ENCODE results near the gene MFSD11.
"Not testable (repeated sequence)": the region's sequence is repeated elsewhere in the genome, so short reads cannot be mapped to it uniquely, and the experiment has no call there.

MFSD11 gene

DNA sequence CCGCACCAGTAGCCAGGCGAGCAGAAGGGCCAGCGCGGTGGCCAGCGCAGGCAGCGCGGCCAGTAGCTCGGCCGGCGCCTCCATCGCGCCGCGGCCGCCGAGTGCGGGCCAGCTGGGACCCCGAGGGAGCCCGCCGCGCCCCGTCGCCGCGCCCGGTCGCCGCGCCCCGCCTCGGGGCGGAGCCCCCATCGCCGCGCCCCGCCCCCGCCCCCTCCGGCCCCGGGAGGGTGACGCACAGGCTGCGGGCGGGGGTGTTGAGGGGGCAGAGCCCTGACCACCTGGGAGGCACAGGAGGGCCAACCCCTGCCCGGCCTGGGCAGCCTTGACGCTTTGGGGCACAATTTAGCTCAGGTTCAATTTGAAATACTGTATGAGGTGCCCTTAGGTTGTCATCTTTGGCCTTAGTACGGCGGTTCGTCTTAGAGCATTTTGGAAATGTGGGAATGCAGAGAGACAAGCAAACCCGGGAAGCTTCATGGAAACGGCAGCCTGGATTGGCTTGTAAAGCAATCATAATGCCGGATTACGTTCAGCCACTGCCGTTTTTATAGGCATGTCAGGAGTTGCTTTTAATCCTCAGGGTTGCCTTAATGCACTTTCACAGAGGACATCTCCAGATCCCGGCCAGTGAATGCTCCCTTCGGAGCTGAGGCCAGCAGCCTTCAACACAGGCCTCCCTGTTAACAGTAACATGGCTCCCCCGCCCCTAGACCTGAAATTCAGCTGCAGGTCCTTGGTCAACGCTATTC, 26.9 kb upstream of the MFSD11 start, which contains the start of gene MXRA7:
MXRA7 (minus strand) TSS at position 103 of the 749 bp plus-strand sequence; CDS start at position 84, 19 bp downstream.
- H3K4me1 ChIP-seq (ENCODE audit: insufficient read depth, low read length) = peaks cover 53% of the 10 kb centered on the region

DNA sequence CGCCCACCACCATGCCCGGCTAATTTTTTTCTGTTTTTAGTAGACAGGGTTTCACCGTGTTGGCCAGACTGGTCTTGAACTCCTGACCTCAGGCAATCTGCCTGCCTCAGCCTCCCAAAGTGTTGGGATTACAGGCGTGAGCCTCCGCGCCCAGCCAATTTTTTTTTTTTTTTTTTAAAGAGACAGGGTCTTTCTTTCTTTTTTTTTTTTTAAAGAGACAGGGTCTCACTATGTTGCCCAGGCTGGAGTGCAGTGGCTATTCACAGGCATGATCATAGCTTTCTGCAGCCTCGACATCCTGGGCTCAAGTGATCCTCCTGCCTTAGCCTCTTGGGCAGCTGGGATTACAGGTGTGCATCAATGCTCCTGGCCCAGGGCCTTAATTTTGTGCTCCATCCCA, 25.6 kb upstream of the MFSD11 start:
- not testable (repeated sequence) for H3K27ac ChIP-seq (ENCODE audit: low read depth, low read length); H3K27me3 ChIP-seq (ENCODE audit: control insufficient read depth in 1 of 2, insufficient read depth in 2 of 2, low read length in 2 of 2); H3K9ac ChIP-seq (ENCODE audit: low read length); H3K4me3 ChIP-seq (ENCODE audit: low read depth in 1 of 2, low read length in 2 of 2); H3K9me3 ChIP-seq (ENCODE audit: low read length)
- peaks cover 50% of the 10 kb centered on the region for H3K4me1 ChIP-seq (ENCODE audit: insufficient read depth, low read length)
- H3K36me3 ChIP-seq (ENCODE audit: insufficient read depth, low read length) = peaks cover 30% of the 10 kb centered on the region

More for the DNA sequence above, 26.9 kb upstream of the MFSD11 start, which contains the start of gene MXRA7:
- H3K9me3 ChIP-seq (ENCODE audit: low read length) = no peaks in the 10 kb centered on the region
- H3K4me3 ChIP-seq (ENCODE audit: low read depth in 1 of 2, low read length in 2 of 2) = peak within 1 kb of the TSS; percentile 57 to 60
- peaks cover 18% of the 10 kb centered on the region for H3K36me3 ChIP-seq (ENCODE audit: insufficient read depth, low read length)
- no peaks in the 10 kb centered on the region for H3K27me3 ChIP-seq (ENCODE audit: control insufficient read depth in 1 of 2, insufficient read depth in 2 of 2, low read length in 2 of 2)
- H3K9ac ChIP-seq (ENCODE audit: low read length) = peak within 1 kb of the TSS; percentile 91
- H3K27ac ChIP-seq (ENCODE audit: low read depth, low read length) = peak within 1 kb of the TSS; percentile 96

DNA sequence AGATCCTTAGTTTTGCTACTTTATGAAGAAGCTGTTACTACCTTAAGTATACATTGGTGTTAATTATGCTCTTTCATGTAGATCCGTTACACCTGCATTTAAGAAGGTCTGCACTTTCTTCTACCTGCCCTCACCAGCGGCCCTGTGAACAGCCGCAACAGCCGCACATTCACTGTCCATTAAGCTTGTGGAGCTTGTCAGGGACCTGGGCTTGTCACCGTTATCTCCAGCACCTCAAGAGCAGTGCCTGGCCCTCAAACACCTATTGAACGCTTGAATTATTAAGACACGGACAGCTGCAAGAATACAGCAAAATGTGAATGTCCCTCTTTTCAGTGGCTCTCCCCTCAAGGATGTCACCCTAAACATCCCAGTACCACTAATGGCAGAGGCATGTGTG, 24.2 kb upstream of the MFSD11 start:
- Histone ChIP-seq H3K27ac (ENCODE audit: low read depth, low read length) (no peak overlapping the region), H3K4me3 (ENCODE audit: low read depth in 1 of 2, low read length in 2 of 2) (no peak overlapping the region), H3K4me1 (ENCODE audit: insufficient read depth, low read length) (peaks cover 35% of the 10 kb centered on the region), H3K9me3 (ENCODE audit: low read length) (no peaks in the 10 kb centered on the region), H3K27me3 (ENCODE audit: control insufficient read depth in 1 of 2, insufficient read depth in 2 of 2, low read length in 2 of 2) (no peaks in the 10 kb centered on the region), H3K9ac (ENCODE audit: low read length) (no peak overlapping the region), H3K36me3 (ENCODE audit: insufficient read depth, low read length) (peaks cover 40% of the 10 kb centered on the region)

DNA sequence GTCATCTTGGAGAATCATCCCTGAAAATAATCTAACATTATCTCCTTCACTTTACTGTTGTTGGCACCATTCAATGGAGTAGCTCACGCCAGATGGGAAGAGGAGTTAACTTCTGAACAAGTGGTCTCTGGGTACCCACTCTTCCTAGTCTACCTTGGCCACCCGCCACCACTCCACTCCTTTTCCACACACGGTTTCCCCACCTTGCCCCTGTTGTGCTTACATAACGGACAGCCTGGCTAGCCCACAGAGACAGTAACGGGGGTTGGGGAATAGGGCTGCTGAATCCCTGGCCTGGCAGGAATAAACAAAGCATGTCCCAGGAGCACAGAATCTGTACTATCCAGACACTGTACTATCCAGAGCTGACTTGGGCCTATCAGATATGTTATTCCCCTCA, 23.6 kb upstream of the MFSD11 start:
- H3K9ac ChIP-seq (ENCODE audit: low read length) = no peak overlapping the region
- H3K4me1 ChIP-seq (ENCODE audit: insufficient read depth, low read length) = peaks cover 32% of the 10 kb centered on the region
- peak overlapping the region; percentile 19 for H3K27ac ChIP-seq (ENCODE audit: low read depth, low read length)
- H3K9me3 ChIP-seq (ENCODE audit: low read length) = no peaks in the 10 kb centered on the region
- H3K27me3 ChIP-seq (ENCODE audit: control insufficient read depth in 1 of 2, insufficient read depth in 2 of 2, low read length in 2 of 2) = no peaks in the 10 kb centered on the region
- peaks cover 46% of the 10 kb centered on the region for H3K36me3 ChIP-seq (ENCODE audit: insufficient read depth, low read length)
- no peak overlapping the region for H3K4me3 ChIP-seq (ENCODE audit: low read depth in 1 of 2, low read length in 2 of 2)

DNA sequence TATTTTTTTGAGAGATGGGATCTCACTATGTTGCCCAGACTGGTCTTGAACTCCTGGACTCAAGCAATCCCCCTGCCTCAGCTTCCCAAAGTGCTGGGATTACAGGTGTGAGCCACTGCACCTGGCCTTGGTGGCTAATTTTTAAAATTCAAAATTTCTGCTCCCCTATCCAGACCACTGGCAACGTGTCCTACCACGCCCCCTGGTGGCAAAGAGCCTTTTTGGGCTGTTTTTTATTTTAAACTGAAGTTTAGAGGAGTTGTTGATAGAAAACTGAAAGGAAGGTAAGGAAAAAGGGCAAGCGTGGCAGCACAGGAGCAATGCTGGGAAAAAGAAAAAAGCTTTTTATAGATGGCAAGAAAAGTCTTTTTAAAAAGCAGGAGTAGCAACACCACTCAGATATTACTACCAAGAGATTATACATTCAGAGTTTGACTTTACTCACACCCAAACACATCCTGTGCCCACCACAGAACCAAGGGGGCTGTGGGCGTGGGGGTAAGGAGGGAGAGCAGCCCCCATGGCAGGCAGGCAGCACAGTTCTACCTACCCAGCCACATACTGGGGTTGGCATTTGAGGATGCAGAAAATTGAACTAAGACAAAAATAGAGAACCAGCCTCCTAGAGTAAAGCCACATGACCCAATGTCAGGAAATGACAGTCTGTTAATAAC, 23.0 kb upstream of the MFSD11 start:
- Histone ChIP-seq H3K9ac (ENCODE audit: low read length) (no peak overlapping the region), H3K27ac (ENCODE audit: low read depth, low read length) (peak overlapping the region; percentile 19), H3K4me3 (ENCODE audit: low read depth in 1 of 2, low read length in 2 of 2) (no peak overlapping the region), H3K27me3 (ENCODE audit: control insufficient read depth in 1 of 2, insufficient read depth in 2 of 2, low read length in 2 of 2) (no peaks in the 10 kb centered on the region), H3K36me3 (ENCODE audit: insufficient read depth, low read length) (peaks cover 52% of the 10 kb centered on the region), H3K4me1 (ENCODE audit: insufficient read depth, low read length) (peaks cover 32% of the 10 kb centered on the region), H3K9me3 (ENCODE audit: low read length) (no peaks in the 10 kb centered on the region)

DNA sequence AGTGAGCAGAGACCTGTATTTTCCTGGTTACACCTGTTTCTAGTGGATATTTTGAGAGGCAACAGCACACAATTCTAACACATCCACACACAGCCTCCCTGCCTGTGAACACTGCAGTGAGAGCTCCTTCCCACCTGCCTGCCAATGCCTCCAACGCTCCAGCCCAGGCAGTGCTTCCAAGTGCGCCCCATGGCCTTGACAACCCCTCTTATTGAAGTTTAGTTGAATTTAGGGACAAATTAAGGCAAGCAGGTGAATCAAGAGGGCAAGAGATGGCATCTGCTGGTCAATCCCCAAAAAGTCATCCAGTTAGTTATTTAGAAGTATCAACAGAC, 22.5 kb upstream of the MFSD11 start:
- Histone ChIP-seq H3K36me3 (ENCODE audit: insufficient read depth, low read length) (peaks cover 57% of the 10 kb centered on the region), H3K4me1 (ENCODE audit: insufficient read depth, low read length) (peaks cover 32% of the 10 kb centered on the region), H3K4me3 (ENCODE audit: low read depth in 1 of 2, low read length in 2 of 2) (no peak overlapping the region), H3K9me3 (ENCODE audit: low read length) (no peaks in the 10 kb centered on the region), H3K27me3 (ENCODE audit: control insufficient read depth in 1 of 2, insufficient read depth in 2 of 2, low read length in 2 of 2) (no peaks in the 10 kb centered on the region), H3K9ac (ENCODE audit: low read length) (no peak overlapping the region), H3K27ac (ENCODE audit: low read depth, low read length) (no peak overlapping the region)

DNA sequence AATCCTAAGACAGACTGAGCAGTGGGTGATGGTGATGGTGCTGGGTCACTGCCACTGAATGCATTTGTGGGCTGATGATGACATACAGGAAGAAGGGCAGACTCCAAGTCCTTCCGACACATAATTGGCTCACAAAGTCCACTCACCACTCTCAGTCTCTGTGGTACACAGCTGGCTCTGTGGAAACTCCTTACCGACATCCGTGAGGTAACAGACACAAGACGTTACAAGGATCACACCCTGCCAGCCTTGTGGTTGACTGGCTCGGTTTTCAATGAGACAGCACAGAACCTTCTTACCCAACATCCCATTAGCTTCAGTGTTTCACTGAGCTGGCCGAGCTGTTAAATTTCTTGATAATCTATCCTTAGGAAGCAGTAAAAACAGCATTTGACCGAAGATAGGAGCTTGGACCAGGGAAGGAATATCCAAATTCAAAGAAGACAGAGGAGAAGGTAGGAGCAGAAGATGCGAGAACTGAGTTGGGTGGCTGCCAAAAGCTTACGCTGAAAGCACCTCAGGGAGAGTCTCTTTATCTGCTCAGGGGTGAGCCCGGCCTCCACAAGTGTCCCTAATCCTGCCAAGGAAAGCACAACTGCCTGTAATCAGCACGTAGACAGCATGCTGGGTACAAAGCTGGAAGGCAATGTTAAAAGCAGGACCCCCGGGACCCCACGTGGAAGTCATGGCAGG, 21.6 kb upstream of the MFSD11 start:
- no peak overlapping the region for H3K9ac ChIP-seq (ENCODE audit: low read length)
- peaks cover 30% of the 10 kb centered on the region for H3K4me1 ChIP-seq (ENCODE audit: insufficient read depth, low read length)
- H3K36me3 ChIP-seq (ENCODE audit: insufficient read depth, low read length) = peaks cover 66% of the 10 kb centered on the region
- no peaks in the 10 kb centered on the region for H3K9me3 ChIP-seq (ENCODE audit: low read length)
- H3K4me3 ChIP-seq (ENCODE audit: low read depth in 1 of 2, low read length in 2 of 2) = no peak overlapping the region
- no peak overlapping the region for H3K27ac ChIP-seq (ENCODE audit: low read depth, low read length)
- no peaks in the 10 kb centered on the region for H3K27me3 ChIP-seq (ENCODE audit: control insufficient read depth in 1 of 2, insufficient read depth in 2 of 2, low read length in 2 of 2)

DNA sequence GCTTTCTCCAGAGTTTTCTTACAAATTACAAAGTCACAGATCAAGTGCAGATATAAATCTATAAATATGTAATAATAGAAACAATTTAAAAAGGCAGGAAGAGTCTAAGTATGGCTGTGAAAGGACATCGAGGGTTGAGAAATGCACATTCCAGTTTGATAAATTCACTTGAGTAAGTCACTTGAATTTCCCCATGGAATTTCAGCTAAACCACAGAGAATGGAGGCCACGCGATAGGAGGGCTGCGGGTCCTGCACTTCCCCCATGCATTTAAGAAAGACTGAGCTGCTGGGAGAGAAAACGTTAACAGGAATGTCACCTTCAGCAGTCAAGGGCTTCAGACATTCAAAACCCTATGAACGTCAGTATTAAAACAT, 21.1 kb upstream of the MFSD11 start:
- Histone ChIP-seq H3K9me3 (ENCODE audit: low read length) (no peaks in the 10 kb centered on the region), H3K27ac (ENCODE audit: low read depth, low read length) (no peak overlapping the region), H3K9ac (ENCODE audit: low read length) (no peak overlapping the region), H3K27me3 (ENCODE audit: control insufficient read depth in 1 of 2, insufficient read depth in 2 of 2, low read length in 2 of 2) (no peaks in the 10 kb centered on the region), H3K4me1 (ENCODE audit: insufficient read depth, low read length) (peaks cover 25% of the 10 kb centered on the region), H3K4me3 (ENCODE audit: low read depth in 1 of 2, low read length in 2 of 2) (no peak overlapping the region), H3K36me3 (ENCODE audit: insufficient read depth, low read length) (peaks cover 71% of the 10 kb centered on the region)

DNA sequence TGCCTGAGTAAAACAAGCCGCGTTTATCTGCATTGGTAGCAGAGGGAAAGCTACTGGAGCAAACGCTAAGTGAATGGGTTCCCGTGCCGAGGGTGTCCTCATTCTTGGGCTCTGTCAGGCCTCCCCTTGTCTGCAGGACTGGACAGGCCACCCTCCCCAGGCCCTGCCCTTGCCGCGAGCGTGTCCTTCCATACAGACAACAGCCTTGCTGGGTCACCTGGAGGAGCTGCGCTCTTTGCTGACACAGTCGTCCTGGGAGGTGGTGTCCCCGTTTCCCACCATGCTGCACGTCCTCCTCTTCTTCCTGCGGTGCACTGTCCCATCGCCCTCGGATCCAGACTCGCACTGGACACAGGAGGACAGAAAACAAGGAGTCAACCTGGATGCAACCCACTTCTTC, 19.4 kb upstream of the MFSD11 start:
- Histone ChIP-seq H3K4me1 (ENCODE audit: insufficient read depth, low read length) (peaks cover 31% of the 10 kb centered on the region), H3K27me3 (ENCODE audit: control insufficient read depth in 1 of 2, insufficient read depth in 2 of 2, low read length in 2 of 2) (no peaks in the 10 kb centered on the region), H3K36me3 (ENCODE audit: insufficient read depth, low read length) (peaks cover 80% of the 10 kb centered on the region), H3K9ac (ENCODE audit: low read length) (no peak overlapping the region), H3K27ac (ENCODE audit: low read depth, low read length) (no peak overlapping the region), H3K4me3 (ENCODE audit: low read depth in 1 of 2, low read length in 2 of 2) (no peak overlapping the region), H3K9me3 (ENCODE audit: low read length) (no peaks in the 10 kb centered on the region)

DNA sequence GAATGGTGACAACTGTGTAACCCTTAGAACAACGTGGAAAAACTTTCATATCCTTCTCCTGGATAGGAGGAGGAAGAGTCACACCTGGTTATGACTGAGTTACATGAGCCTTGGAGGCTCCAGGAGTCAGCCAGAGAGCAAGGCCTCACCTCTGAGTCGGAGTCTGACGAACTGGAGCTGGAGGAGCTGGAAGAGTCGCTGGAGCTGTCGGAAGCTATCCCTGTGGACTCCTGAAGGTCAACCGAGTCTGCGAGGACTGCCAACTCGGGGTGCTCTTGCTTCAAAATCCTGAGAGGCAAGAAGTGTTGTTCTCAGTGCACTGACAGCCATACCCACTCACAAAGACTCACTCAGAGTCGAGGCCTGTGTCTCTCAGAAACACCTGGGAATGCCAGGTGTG, 17.7 kb upstream of the MFSD11 start:
- H3K36me3 ChIP-seq (ENCODE audit: insufficient read depth, low read length) = peaks cover 85% of the 10 kb centered on the region

DNA sequence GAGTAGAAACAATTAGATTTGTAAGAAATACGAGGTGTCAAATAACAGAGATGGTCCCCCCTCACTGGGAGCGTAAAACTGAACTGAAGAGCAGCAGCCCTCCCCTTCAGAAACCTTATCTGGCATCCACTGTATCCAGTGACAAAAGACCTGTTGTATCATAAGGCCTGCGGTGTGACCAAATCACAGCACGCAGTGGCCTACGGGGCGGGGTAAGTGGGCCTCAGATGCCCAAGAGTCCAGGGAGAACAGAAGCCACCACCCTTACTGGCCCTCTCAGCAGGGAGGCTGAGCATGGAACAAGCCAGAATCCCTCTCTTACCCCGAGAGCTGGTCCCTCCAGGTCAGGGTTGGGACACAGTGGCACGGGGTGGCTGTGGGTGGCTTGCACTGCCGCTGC, 17.0 kb upstream of the MFSD11 start:
- Histone ChIP-seq H3K9me3 (ENCODE audit: low read length) (no peaks in the 10 kb centered on the region), H3K27ac (ENCODE audit: low read depth, low read length) (no peak overlapping the region), H3K27me3 (ENCODE audit: control insufficient read depth in 1 of 2, insufficient read depth in 2 of 2, low read length in 2 of 2) (no peaks in the 10 kb centered on the region), H3K4me3 (ENCODE audit: low read depth in 1 of 2, low read length in 2 of 2) (no peak overlapping the region), H3K9ac (ENCODE audit: low read length) (no peak overlapping the region), H3K4me1 (ENCODE audit: insufficient read depth, low read length) (peaks cover 30% of the 10 kb centered on the region), H3K36me3 (ENCODE audit: insufficient read depth, low read length) (peaks cover 77% of the 10 kb centered on the region)

More for the DNA sequence above, 17.7 kb upstream of the MFSD11 start:
- Histone ChIP-seq H3K4me3 (ENCODE audit: low read depth in 1 of 2, low read length in 2 of 2) (no peak overlapping the region), H3K9me3 (ENCODE audit: low read length) (no peaks in the 10 kb centered on the region), H3K27ac (ENCODE audit: low read depth, low read length) (no peak overlapping the region), H3K9ac (ENCODE audit: low read length) (no peak overlapping the region), H3K4me1 (ENCODE audit: insufficient read depth, low read length) (peaks cover 35% of the 10 kb centered on the region), H3K27me3 (ENCODE audit: control insufficient read depth in 1 of 2, insufficient read depth in 2 of 2, low read length in 2 of 2) (no peaks in the 10 kb centered on the region)

Data from muscle layer of colon (tissue), 2 donors.